Measurements from ENCODE around the gene ALX4. TPM values are rescaled to one million over a fixed set of nuclear protein-coding genes. Genes with fewer than 3 reads are reported as not detected.

Gene ALX4
- total RNA-seq, 4 donors from 2014 or later, result not detected

GRCh38 chr11:44237156-44237555 is 72.8 kb downstream of the ALX4 start:
- intact Hi-C loops (cut with DNase I; ENCODE audit: low total_unique reads) (no loop called here), in situ Hi-C loops (cut with MboI; ENCODE audit: low pct_ligation_motif_present in 1 of 4, low pct_unique_long_range_greater_than_20kb in 1 of 4, low sequenced_read_pairs in 3 of 4) (no loop called here)
- no peak overlapping the region for H3K27ac ChIP-seq
- no peaks in the 10 kb centered on the region for H3K4me1 ChIP-seq
- H3K9me3 ChIP-seq, result no peaks in the 10 kb centered on the region
- WGBS, 2 donors (ENCODE audit: low coverage in 1 of 2), result 94 to 100% methylated on average over 1 of the region's 1 CpG
- DNase-seq, result no peak
- no peak overlapping the region for H3K4me3 ChIP-seq
- TF ChIP-seq POLR2AphosphoS5 (IDR thresholded peaks at IDR 0.05), result no peak
- peaks cover 0 to 9% (median 0%) of the 10 kb centered on the region in 4 donors for H3K36me3 ChIP-seq
- H3K27me3 ChIP-seq, result no peaks in the 10 kb centered on the region

- in situ Hi-C loops (cut with MboI; ENCODE audit: low pct_ligation_motif_present in 1 of 4, low pct_unique_long_range_greater_than_20kb in 1 of 4, low sequenced_read_pairs in 3 of 4), result no loop called here
- Histone ChIP-seq H3K4me1 (no peaks in the 10 kb centered on the region), H3K36me3 (peaks cover 0 to 9% (median 0%) of the 10 kb centered on the region in 4 donors), H3K27me3 (no peaks in the 10 kb centered on the region), H3K4me3 (no peak overlapping the region), H3K27ac (no peak overlapping the region), H3K9me3 (no peaks in the 10 kb centered on the region)
- WGBS, 2 donors (ENCODE audit: low coverage in 1 of 2), result 81 to 100% methylated on average over 1 to 2 of the region's 2 CpGs
- intact Hi-C loops (cut with DNase I; ENCODE audit: low total_unique reads), result no loop called here
- TF ChIP-seq POLR2AphosphoS5 (IDR thresholded peaks at IDR 0.05), result no peak
- TF ChIP-seq POLR2A (IDR thresholded peaks at IDR 0.05), result no peak
- TF ChIP-seq CTCF (IDR thresholded peaks at IDR 0.05), result no peak
- no peak for TF ChIP-seq EP300 (IDR thresholded peaks at IDR 0.05; ENCODE audit: low read depth)
- DNase-seq, result no peak
Measured at GRCh38 chr11:44236296-44236695, 73.6 kb downstream of the ALX4 start.

- intact Hi-C loops (cut with DNase I; ENCODE audit: low total_unique reads) (no loop called here), in situ Hi-C loops (cut with MboI; ENCODE audit: low pct_ligation_motif_present in 1 of 4, low pct_unique_long_range_greater_than_20kb in 1 of 4, low sequenced_read_pairs in 3 of 4) (no loop called here)
- no peak for TF ChIP-seq EP300 (IDR thresholded peaks at IDR 0.05; ENCODE audit: low read depth)
- TF ChIP-seq POLR2AphosphoS5 (IDR thresholded peaks at IDR 0.05), result peak; percentile 69 to 90 (median 86)
- Histone ChIP-seq H3K4me1 (no peaks in the 10 kb centered on the region), H3K36me3 (peaks cover 0 to 9% (median 0%) of the 10 kb centered on the region in 4 donors), H3K27ac (peak overlapping the region in 1 of 4 donors; percentile 30), H3K9me3 (no peaks in the 10 kb centered on the region), H3K4me3 (no peak overlapping the region), H3K27me3 (no peaks in the 10 kb centered on the region)
- 34 to 73% methylated on average over 4 to 8 of the region's 8 CpGs for WGBS, 2 donors (ENCODE audit: low coverage in 1 of 2)
- DNase-seq, result no peak
Measured at GRCh38 chr11:44235765-44236201, 74.2 kb downstream of the ALX4 start.

DNA sequence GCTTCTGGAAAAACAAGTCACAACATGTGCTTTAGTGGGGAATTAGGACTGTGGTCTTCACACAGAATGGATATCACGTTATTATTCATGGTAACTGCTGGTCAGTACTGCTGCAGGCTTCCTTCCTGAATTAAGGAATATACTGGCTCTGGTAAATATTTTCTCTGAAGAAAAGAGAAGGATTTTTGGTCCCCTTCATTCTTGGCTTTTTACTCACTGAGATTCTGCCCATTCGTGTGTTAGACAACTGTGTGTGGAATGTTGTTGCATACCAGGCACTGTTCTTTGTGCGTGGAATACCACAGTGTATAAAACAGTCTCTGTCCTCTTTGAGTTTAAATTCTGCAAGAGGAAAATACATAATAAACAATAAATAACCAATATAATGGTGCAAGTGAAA is 80.3 kb downstream of the ALX4 start:
- WGBS, 2 donors (ENCODE audit: low coverage in 1 of 2), result 63 to 70% methylated on average over 3 of the region's 3 CpGs

GRCh38 chr11:44229098-44229497 is 80.8 kb downstream of the ALX4 start:
- Histone ChIP-seq H3K4me3 (no peak overlapping the region), H3K27me3 (no peaks in the 10 kb centered on the region), H3K9me3 (no peaks in the 10 kb centered on the region), H3K27ac (no peak overlapping the region), H3K4me1 (peaks cover 0 to 9% (median 4%) of the 10 kb centered on the region in 4 donors), H3K36me3 (no peaks in the 10 kb centered on the region)
- intact Hi-C loops (cut with DNase I; ENCODE audit: low total_unique reads) (no loop called here), in situ Hi-C loops (cut with MboI; ENCODE audit: low pct_ligation_motif_present in 1 of 4, low pct_unique_long_range_greater_than_20kb in 1 of 4, low sequenced_read_pairs in 3 of 4) (no loop called here)
- TF ChIP-seq POLR2AphosphoS5 (IDR thresholded peaks at IDR 0.05) (no peak), POLR2A (IDR thresholded peaks at IDR 0.05) (no peak), EP300 (IDR thresholded peaks at IDR 0.05; ENCODE audit: low read depth) (no peak), CTCF (IDR thresholded peaks at IDR 0.05) (no peak)
- peak; percentile 44 for DNase-seq
- WGBS, 2 donors (ENCODE audit: low coverage in 1 of 2), result 20 to 42% methylated on average over 1 to 4 of the region's 4 CpGs

More for the DNA sequence above, 80.3 kb downstream of the ALX4 start:
- Histone ChIP-seq H3K27me3 (no peaks in the 10 kb centered on the region), H3K4me3 (no peak overlapping the region), H3K36me3 (no peaks in the 10 kb centered on the region), H3K4me1 (peaks cover 0 to 9% (median 4%) of the 10 kb centered on the region in 4 donors), H3K27ac (no peak overlapping the region), H3K9me3 (no peaks in the 10 kb centered on the region)
- in situ Hi-C loops (cut with MboI; ENCODE audit: low pct_ligation_motif_present in 1 of 4, low pct_unique_long_range_greater_than_20kb in 1 of 4, low sequenced_read_pairs in 3 of 4) (no loop called here), intact Hi-C loops (cut with DNase I; ENCODE audit: low total_unique reads) (no loop called here)
- no peak for DNase-seq
- TF ChIP-seq CTCF (IDR thresholded peaks at IDR 0.05), result no peak
- TF ChIP-seq EP300 (IDR thresholded peaks at IDR 0.05; ENCODE audit: low read depth), result no peak
- TF ChIP-seq POLR2AphosphoS5 (IDR thresholded peaks at IDR 0.05), result no peak
- no peak for TF ChIP-seq POLR2A (IDR thresholded peaks at IDR 0.05)
